Right lobe of liver (tissue), 4 donors: Measurements from ENCODE around the gene HIPK1.

ENCODE experiments used
- CTCF ChIP-seq, 4 donors: fragments of 200-600 bp in 3 of 4; fragments of 450-650 bp in 1 of 4; IDR thresholded peaks; one replicate each; pipeline versions ENCODE4 v1.5.1 to v1.8.0; 2016 to 2022; ENCODE audit warnings: antibody characterized with exemption in 4 of 4, mild to moderate bottlenecking in 2 of 4
- POLR2A ChIP-seq: fragments of 450-650 bp; IDR thresholded peaks from one replicate; pipeline ENCODE4 v1.6.1; 2017; ENCODE audit warnings: antibody characterized with exemption, mild to moderate bottlenecking
- donor health status: DM: no; HTN: no; CAD: no.
- donor health status: DM: no; HTN: no; CAD: no.
- donor health status: DM: no; HTN: yes; CAD: no.

- TF ChIP-seq CTCF (IDR thresholded peaks at IDR 0.05), result peak in 3 of 4 donors; percentile 17 to 33 (median 24)
- TF ChIP-seq POLR2A, result no peak
Measured at GRCh38 chr1:113929750-113930498, 800 bp downstream of the HIPK1 start.
